Calu3 (cell line): ENCODE results near the gene CRIP2. TPM values are rescaled to one million over a fixed set of nuclear protein-coding genes. Genes with fewer than 3 reads are reported as not detected.

ENCODE experiments used
- BruUV-seq: library from RNA; stranded (reverse); fragments of 400-500 nt; replicated peaks from 2 replicates; lab custom pipeline; 2021; lab: Mats Ljungman, UMichigan
- CTCF ChIA-PET: fragments of 300-600 bp; sonication (Branson Sonifier 250); formaldehyde crosslinking; loops from one replicate; lab custom pipeline; 2022; ENCODE audit warnings: antibody characterized with exemption; lab: Charles Lee
- DNase-seq: peaks from one replicate; pipeline ENCODE4 v3.0.0; 2022
- H3K27ac Mint-ChIP-seq: one replicate; pipeline ENCODE4 v1.8.0; 2022; ENCODE audit warnings: mixed read lengths; ENCODE audit not compliant: unreplicated experiment
- H3K27me3 Mint-ChIP-seq: one replicate; pipeline ENCODE4 v1.8.0; 2022; ENCODE audit warnings: mixed read lengths; ENCODE audit not compliant: unreplicated experiment
- H3K36me3 Mint-ChIP-seq: one replicate; pipeline ENCODE4 v1.8.0; 2022; ENCODE audit warnings: mild to moderate bottlenecking, moderate library complexity, mixed read lengths; ENCODE audit not compliant: insufficient read depth, unreplicated experiment
- H3K4me1 Mint-ChIP-seq: one replicate; pipeline ENCODE4 v1.8.0; 2022; ENCODE audit warnings: mild to moderate bottlenecking, low read depth, mixed read lengths; ENCODE audit not compliant: unreplicated experiment
- H3K4me3 Mint-ChIP-seq: one replicate; pipeline ENCODE4 v1.8.0; 2022; ENCODE audit warnings: mild to moderate bottlenecking, low read depth, moderate library complexity, mixed read lengths; ENCODE audit not compliant: unreplicated experiment
- H3K9me3 Mint-ChIP-seq: one replicate; pipeline ENCODE4 v1.8.0; 2022; ENCODE audit warnings: low read depth, mixed read lengths; ENCODE audit not compliant: unreplicated experiment
- CTCF ChIP-seq: fragments of 200-600 bp; IDR thresholded peaks from one replicate; pipeline ENCODE4 v1.8.0; 2022; ENCODE audit warnings: antibody characterized with exemption; ENCODE audit not compliant: unreplicated experiment
- intact Hi-C: fragments of 100-400 bp; cut with micrococcal nuclease; formaldehyde crosslinking; loops from one replicate; pipeline ENCODE4 v1.10.0; 2022; ENCODE audit not compliant: unreplicated experiment
- total RNA-seq: library from RNA; stranded (reverse); gene quantifications from 2 replicates; pipeline ENCODE4 v1.2.3, GENCODE V29; 2022

CRIP2 gene
- total RNA-seq, 1 experiment from 2014 or later = 70.1 TPM

- Mint-ChIP-seq H3K27ac (no peak overlapping the region), H3K4me1 (no peaks in the 10 kb centered on the region), H3K36me3 (peaks cover 38% of the 10 kb centered on the region), H3K9me3 (no peaks in the 10 kb centered on the region), H3K27me3 (no peaks in the 10 kb centered on the region), H3K4me3 (no peak overlapping the region)
- intact Hi-C loops = no loop called here
- CTCF ChIA-PET = interaction anchor here (0.6 kb wide), 1 partner anchor 32 kb away, joined by 4 read pairs; no protein-coding TSS in a partner anchor
- DNase-seq = no peak
- TF ChIP-seq CTCF = no peak
- BruUV-seq = no TSS peak
Measured at GRCh38 chr14:105440554-105440900, 34.1 kb upstream of the CRIP2 start.

- TF ChIP-seq CTCF = no peak
- intact Hi-C loops = no loop called here
- no peaks in the 10 kb centered on the region for H3K4me1 Mint-ChIP-seq
- no peaks in the 10 kb centered on the region for H3K9me3 Mint-ChIP-seq
- H3K27ac Mint-ChIP-seq = no peak overlapping the region
- no TSS peak for BruUV-seq
- H3K4me3 Mint-ChIP-seq = no peak overlapping the region
- no peaks in the 10 kb centered on the region for H3K27me3 Mint-ChIP-seq
- peaks cover 38% of the 10 kb centered on the region for H3K36me3 Mint-ChIP-seq
- CTCF ChIA-PET = interaction anchor here (0.6 kb wide), 1 partner anchor 32 kb away, joined by 4 read pairs; no protein-coding TSS in a partner anchor
- DNase-seq = no peak
Measured at GRCh38 chr14:105440992-105441391, 33.6 kb upstream of the CRIP2 start.

- CTCF ChIA-PET = no interaction called here
- no TSS peak for BruUV-seq
- Mint-ChIP-seq H3K4me1 (no peaks in the 10 kb centered on the region), H3K36me3 (peaks cover 31% of the 10 kb centered on the region), H3K27ac (no peak overlapping the region), H3K4me3 (no peak overlapping the region), H3K9me3 (no peaks in the 10 kb centered on the region), H3K27me3 (no peaks in the 10 kb centered on the region)
- no peak for DNase-seq
- intact Hi-C loops = no loop called here
- TF ChIP-seq CTCF = no peak
Measured at GRCh38 chr14:105442125-105442524, 32.5 kb upstream of the CRIP2 start.

- Mint-ChIP-seq H3K9me3 (no peaks in the 10 kb centered on the region), H3K36me3 (peaks cover 30% of the 10 kb centered on the region), H3K4me1 (no peaks in the 10 kb centered on the region), H3K27ac (no peak overlapping the region), H3K27me3 (no peaks in the 10 kb centered on the region), H3K4me3 (no peak overlapping the region)
- DNase-seq = no peak
- no peak for TF ChIP-seq CTCF
- BruUV-seq = no TSS peak
- intact Hi-C loops = no loop called here
- CTCF ChIA-PET = no interaction called here
Measured at GRCh38 chr14:105442834-105443233, 31.8 kb upstream of the CRIP2 start.
